PC-3 (cell line): ENCODE results near the gene ATG101. TPM values are rescaled to one million over a fixed set of nuclear protein-coding genes. Genes with fewer than 3 reads are reported as not detected.

Source experiments
- ATAC-seq: fragments of 200-7000 bp; cut with Tn5 transposase; 2 replicates; pipeline ENCODE4 v1.9.1; 2020; ENCODE audit warnings: mild to moderate bottlenecking, moderate library complexity
- BruUV-seq: library from RNA; stranded (reverse); fragments of 400-500 nt; replicated peaks from 2 replicates; lab custom pipeline; 2021; lab: Mats Ljungman, UMichigan
- CTCF ChIA-PET: fragments of 300-600 bp; sonication (Branson Sonifier 250); formaldehyde crosslinking; loops from one replicate; lab custom pipeline; 2022; ENCODE audit warnings: antibody characterized with exemption; lab: Charles Lee
- POLR2A ChIA-PET: fragments of 300-600 bp; sonication (Branson Sonifier 250); formaldehyde crosslinking; loops from one replicate; lab custom pipeline; 2022; ENCODE audit warnings: antibody characterized with exemption; ENCODE audit not compliant: unreplicated experiment; lab: Charles Lee
- DNase-seq: peaks from one replicate; pipeline ENCODE4 v3.0.0-alpha.2; 2015
- H2AFZ ChIP-seq: fragments of 300-600 bp; sonication (generic); 2 replicates; pipeline ENCODE4 v1.6.0; 2016; ENCODE audit warnings: antibody characterized with exemption, low read length
- H3F3A ChIP-seq: fragments of 300-600 bp; sonication (generic); one replicate; pipeline ENCODE4 v1.6.0; 2017; ENCODE audit warnings: antibody characterized with exemption, low read length, control low read depth, mild to moderate bottlenecking; ENCODE audit not compliant: unreplicated experiment
- H3K27ac ChIP-seq: fragments of 300-600 bp; sonication (generic); 2 replicates; pipeline ENCODE4 v1.5.1; 2016; ENCODE audit warnings: mild to moderate bottlenecking, low read length
- H3K27me3 ChIP-seq: fragments of 300-600 bp; sonication (generic); 2 replicates; pipeline ENCODE4 v1.6.1; 2016; ENCODE audit warnings: low read length, mixed read lengths
- H3K36me3 ChIP-seq: fragments of 300-600 bp; sonication (generic); 2 replicates; pipeline ENCODE4 v1.6.1; 2016; ENCODE audit warnings: low read depth, mixed run types, low read length, mixed read lengths
- H3K4me1 ChIP-seq: fragments of 300-600 bp; sonication (generic); 2 replicates; pipeline ENCODE4 v1.5.1; 2016; ENCODE audit warnings: low read length; ENCODE audit not compliant: insufficient read depth
- H3K4me2 ChIP-seq: fragments of 300-600 bp; sonication (generic); 2 replicates; pipeline ENCODE4 v1.6.0; 2016; ENCODE audit warnings: low read length
- H3K4me3 ChIP-seq: fragments of 300-600 bp; sonication (generic); 2 replicates; pipeline ENCODE4 v1.5.1; 2016; ENCODE audit warnings: mild to moderate bottlenecking, low read length, mixed read lengths
- H3K79me2 ChIP-seq: fragments of 300-600 bp; sonication (generic); 2 replicates; pipeline ENCODE4 v1.6.1; 2017; ENCODE audit warnings: low read length, mixed read lengths
- H3K9ac ChIP-seq: fragments of 300-600 bp; sonication (generic); 2 replicates; pipeline ENCODE4 v1.6.0; 2016; ENCODE audit warnings: mild to moderate bottlenecking, low read length
- H3K9me2 ChIP-seq: fragments of 300-600 bp; sonication (generic); replicated peaks from 2 replicates; pipeline ENCODE4 v1.6.1; 2016; ENCODE audit warnings: mixed run types, low read length, mixed read lengths
- H3K9me3 ChIP-seq: fragments of 300-600 bp; sonication (generic); 2 replicates; pipeline ENCODE4 v1.6.1; 2016; ENCODE audit warnings: low read length, mixed read lengths
- H4K20me1 ChIP-seq: fragments of 300-600 bp; sonication (generic); 2 replicates; pipeline ENCODE4 v1.6.1; 2016; ENCODE audit warnings: low read length, mixed read lengths
- CTCF ChIP-seq: fragments of 300-600 bp; sonication (generic); conservative IDR thresholded peaks from 2 replicates; pipeline ENCODE4 v1.5.1; 2017; ENCODE audit warnings: antibody characterized with exemption, low read depth, mild to moderate bottlenecking, low read length
- EZH2 ChIP-seq: fragments of 300-600 bp; sonication (generic); IDR thresholded peaks from one replicate; pipeline ENCODE4 v1.6.1; 2017; ENCODE audit warnings: antibody characterized with exemption, mild to moderate bottlenecking, low read length; ENCODE audit not compliant: unreplicated experiment
- EZH2phosphoT487 ChIP-seq: fragments of 300-600 bp; sonication (generic); IDR thresholded peaks from 2 replicates; pipeline ENCODE4 v1.6.1; 2018; ENCODE audit warnings: mild to moderate bottlenecking, antibody characterized with exemption, low read length, borderline replicate concordance
- intact Hi-C: fragments of 100-400 bp; cut with micrococcal nuclease; formaldehyde crosslinking; loops from 2 replicates; pipeline ENCODE4 v1.9.0; 2023
- total RNA-seq: library from RNA; depleted of rRNA; stranded (reverse); fragments of >200 nt; gene quantifications from 2 replicates; pipeline ENCODE4 v1.2.3, GENCODE V29; 2014

The ATG101 gene
- total RNA-seq, 1 experiment from 2014 or later, result 110 TPM

DNA sequence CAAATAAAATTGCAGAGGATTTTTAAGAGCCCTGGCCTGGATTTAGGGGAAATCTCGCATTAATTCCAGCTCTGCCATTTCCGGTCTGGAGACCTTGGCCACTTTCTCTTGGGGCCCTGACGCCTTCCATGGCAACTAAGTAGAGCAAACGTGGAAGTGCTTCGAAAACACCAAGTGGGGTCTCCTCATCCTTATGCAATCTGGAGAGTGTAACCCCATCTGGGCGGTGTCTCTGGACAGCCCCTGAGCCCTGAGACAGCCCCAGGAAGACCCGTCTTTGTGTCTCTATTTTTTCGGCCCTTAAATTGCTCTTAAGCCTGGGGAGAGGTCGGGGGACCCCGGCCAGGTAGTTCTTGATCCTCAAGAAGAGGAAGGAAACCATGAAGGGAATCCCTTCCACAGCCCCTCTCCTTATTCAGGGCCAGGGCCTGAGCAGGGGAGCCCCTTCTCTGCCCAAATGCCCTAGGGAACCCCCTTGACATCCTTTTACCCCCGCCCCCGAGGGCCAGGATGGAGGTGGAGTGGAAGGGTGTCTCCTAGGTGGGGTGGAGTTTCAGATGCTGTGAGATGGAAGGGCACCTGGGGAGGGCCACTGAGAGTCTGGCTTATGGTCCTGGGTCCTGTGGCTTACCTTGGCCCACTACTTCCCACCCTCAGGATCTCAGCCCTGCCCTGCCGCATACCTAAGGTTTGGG is 36.2 kb upstream of the ATG101 start:
- Histone ChIP-seq H3K4me2 (peak overlapping the region; percentile 94), H3K36me3 (no peaks in the 10 kb centered on the region), H3K4me1 (peaks cover 27% of the 10 kb centered on the region), H4K20me1 (no peaks in the 10 kb centered on the region), H2AFZ (peak overlapping the region; percentile 66), H3K27ac (peak overlapping the region; percentile 50), H3K9ac (peak overlapping the region; percentile 67), H3K4me3 (peak overlapping the region; percentile 58), H3K9me2 (no peaks in the 10 kb centered on the region), H3K27me3 (no peaks in the 10 kb centered on the region), H3K9me3 (no peaks in the 10 kb centered on the region), H3K79me2 (peaks cover 10% of the 10 kb centered on the region; the same call in 1 of the 2 replicates), H3F3A (no peaks in the 10 kb centered on the region)
- ATAC-seq, result no peak
- TF ChIP-seq EZH2phosphoT487, result no peak
- intact Hi-C loops, result no loop called here
- ChIA-PET POLR2A (no interaction called here), CTCF (interaction anchor here (0.6 to 1.0 kb wide), 4 partner anchors 10 to 294 kb away, joined by 3 to 4 read pairs (median 3); partner anchors contain the start of gene ATG101)
- TSS peak; percentile 99 for BruUV-seq
- no peak for DNase-seq

DNA sequence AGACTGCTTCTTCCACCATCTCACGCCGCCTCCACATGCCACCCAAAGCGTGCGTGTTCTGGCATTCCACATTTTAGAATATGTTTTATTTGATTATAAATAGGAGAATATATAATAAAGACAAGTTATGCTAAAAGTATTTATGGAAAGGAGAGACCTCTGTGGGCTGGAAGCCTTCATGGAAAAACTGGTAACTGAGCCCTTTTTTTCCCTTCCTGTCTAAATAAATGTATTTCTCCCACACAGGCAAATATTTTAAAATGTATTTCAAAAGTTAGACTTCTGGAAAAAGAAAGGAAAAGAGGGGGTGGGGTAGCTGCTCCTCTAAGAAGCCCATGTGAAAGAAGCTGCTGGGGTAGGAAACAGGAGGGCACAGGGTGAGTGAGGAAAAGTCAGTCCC is 34.6 kb upstream of the ATG101 start:
- ChIA-PET CTCF (no interaction called here), POLR2A (no interaction called here)
- Histone ChIP-seq H3K9ac (no peak overlapping the region), H3K4me2 (no peak overlapping the region), H3F3A (no peaks in the 10 kb centered on the region), H3K4me3 (no peak overlapping the region), H3K9me2 (no peaks in the 10 kb centered on the region), H3K4me1 (peaks cover 29% of the 10 kb centered on the region), H2AFZ (no peak overlapping the region), H3K79me2 (peaks cover 16% of the 10 kb centered on the region; the same call in 1 of the 2 replicates), H3K27me3 (no peaks in the 10 kb centered on the region), H4K20me1 (no peaks in the 10 kb centered on the region), H3K9me3 (no peaks in the 10 kb centered on the region), H3K27ac (no peak overlapping the region), H3K36me3 (no peaks in the 10 kb centered on the region)
- ATAC-seq (no peak), DNase-seq (no peak)
- intact Hi-C loops, result no loop called here
- no peak for TF ChIP-seq CTCF
- no peak for TF ChIP-seq EZH2phosphoT487
- no peak for TF ChIP-seq EZH2
- BruUV-seq, result no TSS peak

GRCh38 chr12:52035926-52036325 is 33.9 kb upstream of the ATG101 start:
- H3K9me2 ChIP-seq, result no peaks in the 10 kb centered on the region
- intact Hi-C loops, result no loop called here
- DNase-seq (no peak), ATAC-seq (no peak)
- H3K4me2 ChIP-seq, result peak overlapping the region; percentile 86
- TF ChIP-seq EZH2 (no peak), CTCF (no peak), EZH2phosphoT487 (no peak)
- no peaks in the 10 kb centered on the region for H3F3A ChIP-seq
- peaks cover 16% of the 10 kb centered on the region; the same call in 1 of the 2 replicates for H3K79me2 ChIP-seq
- peak overlapping the region; percentile 76 for H3K9ac ChIP-seq
- H3K4me1 ChIP-seq, result peaks cover 29% of the 10 kb centered on the region
- CTCF ChIA-PET, result no interaction called here
- no TSS peak for BruUV-seq
- no peaks in the 10 kb centered on the region for H3K9me3 ChIP-seq
- no peaks in the 10 kb centered on the region for H3K27me3 ChIP-seq
- H4K20me1 ChIP-seq, result no peaks in the 10 kb centered on the region
- H2AFZ ChIP-seq, result no peak overlapping the region
- H3K4me3 ChIP-seq, result no peak overlapping the region; the same call in 1 of the 2 replicates
- POLR2A ChIA-PET, result interaction anchor here (1.1 kb wide), 1 partner anchor 15 kb away, joined by 12 read pairs; the partner anchor contains the start of gene NR4A1
- H3K27ac ChIP-seq, result peak overlapping the region; percentile 61
- no peaks in the 10 kb centered on the region for H3K36me3 ChIP-seq
